Stimulated activated naive CD8-positive, alpha-beta T cell treated with anti-CD3 and anti-CD28 coated beads, Interleukin-15, amount 100 ng/mL, for 72 hours (primary cell): ENCODE measurements around the gene EEA1.
A peak's percentile ranks its signal among the peaks of the same experiment; 100 is the strongest.
"Not testable (repeated sequence)": the region's sequence is repeated elsewhere in the genome, so short reads cannot be mapped to it uniquely, and the experiment has no call there.

Experiments
- ATAC-seq: fragments of 150-1000 bp; cut with Tn5 transposase; 2 replicates; pipeline ENCODE4 v1.10.0; 2021; ENCODE audit warnings: mild to moderate bottlenecking, moderate library complexity
- DNase-seq, 2 donors: peaks; one replicate each; pipeline ENCODE4 v3.0.0; 2021 to 2022
- H3K27ac Mint-ChIP-seq, 2 donors: one replicate each; pipeline ENCODE4 v1.8.0; 2022; ENCODE audit warnings: mild to moderate bottlenecking in 2 of 2, mixed read lengths in 2 of 2, moderate library complexity in 2 of 2
- H3K27me3 Mint-ChIP-seq: one replicate; pipeline ENCODE4 v1.8.0; 2022; ENCODE audit warnings: mixed read lengths
- H3K4me1 Mint-ChIP-seq: one replicate; pipeline ENCODE4 v1.8.0; 2022; ENCODE audit warnings: mild to moderate bottlenecking, mixed read lengths
- H3K4me3 Mint-ChIP-seq, 2 donors: one replicate each; pipeline ENCODE4 v1.8.0; 2022; ENCODE audit warnings: mild to moderate bottlenecking in 2 of 2, mixed read lengths in 2 of 2, moderate library complexity in 1 of 2
- H3K9me3 Mint-ChIP-seq, 2 donors: one replicate each; pipeline ENCODE4 v1.8.0; 2022; ENCODE audit warnings: mixed read lengths in 2 of 2

EEA1 gene

GRCh38 chr12:92821142-92821541 is 108.0 kb downstream of the EEA1 start:
- Mint-ChIP-seq H3K27ac (no peak overlapping the region), H3K4me1 (no peaks in the 10 kb centered on the region), H3K4me3 (no peak overlapping the region), H3K9me3 (no peaks in the 10 kb centered on the region), H3K27me3 (no peaks in the 10 kb centered on the region)
- no peak for ATAC-seq
- no peak for DNase-seq

GRCh38 chr12:92814584-92814983 is 114.5 kb downstream of the EEA1 start:
- ATAC-seq, result no peak
- Mint-ChIP-seq H3K4me1 (no peaks in the 10 kb centered on the region), H3K27ac (no peak overlapping the region)

GRCh38 chr12:92810370-92810769 is 118.7 kb downstream of the EEA1 start:
- H3K4me3 Mint-ChIP-seq, result no peak overlapping the region

More at GRCh38 chr12:92814584-92814983, 114.5 kb downstream of the EEA1 start:
- Mint-ChIP-seq H3K27me3 (no peaks in the 10 kb centered on the region), H3K4me3 (no peak overlapping the region), H3K9me3 (no peaks in the 10 kb centered on the region)
- no peak for DNase-seq

GRCh38 chr12:92803903-92804302 is 125.2 kb downstream of the EEA1 start:
- no peak for ATAC-seq
- Mint-ChIP-seq H3K4me1 (no peaks in the 10 kb centered on the region), H3K27ac (no peak overlapping the region), H3K27me3 (no peaks in the 10 kb centered on the region), H3K4me3 (no peak overlapping the region), H3K9me3 (no peaks in the 10 kb centered on the region)
- no peak for DNase-seq

More at GRCh38 chr12:92810370-92810769, 118.7 kb downstream of the EEA1 start:
- DNase-seq, result no peak
- H3K9me3 Mint-ChIP-seq, result no peaks in the 10 kb centered on the region
- ATAC-seq, result no peak
- H3K27ac Mint-ChIP-seq, result no peak overlapping the region
- no peaks in the 10 kb centered on the region for H3K4me1 Mint-ChIP-seq
- no peaks in the 10 kb centered on the region for H3K27me3 Mint-ChIP-seq

GRCh38 chr12:92802906-92803305 is 126.2 kb downstream of the EEA1 start:
- H3K27ac Mint-ChIP-seq, result no peak overlapping the region
- no peak for ATAC-seq
- no peak for DNase-seq
- H3K4me1 Mint-ChIP-seq, result no peaks in the 10 kb centered on the region
- H3K4me3 Mint-ChIP-seq, result no peak overlapping the region
- no peaks in the 10 kb centered on the region for H3K9me3 Mint-ChIP-seq
- H3K27me3 Mint-ChIP-seq, result no peaks in the 10 kb centered on the region

GRCh38 chr12:92796650-92797049 is 132.4 kb downstream of the EEA1 start:
- DNase-seq (no peak), ATAC-seq (no peak)
- no peak overlapping the region for H3K27ac Mint-ChIP-seq
- H3K27me3 Mint-ChIP-seq, result no peaks in the 10 kb centered on the region
- peaks cover 19 to 25% of the 10 kb centered on the region in 2 donors for H3K9me3 Mint-ChIP-seq
- no peaks in the 10 kb centered on the region for H3K4me1 Mint-ChIP-seq
- no peak overlapping the region for H3K4me3 Mint-ChIP-seq

- no peak for ATAC-seq
- H3K27me3 Mint-ChIP-seq, result no peaks in the 10 kb centered on the region
- H3K27ac Mint-ChIP-seq, result no peak overlapping the region
- DNase-seq, result no peak
- H3K9me3 Mint-ChIP-seq, result peaks cover 23 to 40% of the 10 kb centered on the region in 2 donors
- no peaks in the 10 kb centered on the region for H3K4me1 Mint-ChIP-seq
- H3K4me3 Mint-ChIP-seq, result no peak overlapping the region
Observed at GRCh38 chr12:92794814-92795213, 134.3 kb downstream of the EEA1 start.

GRCh38 chr12:92794356-92794755 is 134.7 kb downstream of the EEA1 start:
- H3K4me1 Mint-ChIP-seq, ATAC-seq, DNase-seq, H3K27ac Mint-ChIP-seq, H3K27me3 Mint-ChIP-seq, H3K4me3 Mint-ChIP-seq: not testable (repeated sequence)
- peaks cover 23 to 40% of the 10 kb centered on the region in 2 donors for H3K9me3 Mint-ChIP-seq

GRCh38 chr12:92786045-92786444 is 143.1 kb downstream of the EEA1 start:
- no peak for ATAC-seq
- Mint-ChIP-seq H3K4me1 (no peaks in the 10 kb centered on the region), H3K27ac (no peak overlapping the region), H3K4me3 (no peak overlapping the region), H3K27me3 (no peaks in the 10 kb centered on the region), H3K9me3 (peaks cover 0 to 9% of the 10 kb centered on the region in 2 donors)
- DNase-seq, result no peak

- no peaks in the 10 kb centered on the region for H3K4me1 Mint-ChIP-seq
- H3K4me3 Mint-ChIP-seq, result no peak overlapping the region
Observed at GRCh38 chr12:92785563-92785950, 143.5 kb downstream of the EEA1 start.

GRCh38 chr12:92784797-92785562 is 144.1 kb downstream of the EEA1 start:
- H3K27ac Mint-ChIP-seq, result peak overlapping the region in 1 of 2 donors; percentile 29
- no peak overlapping the region for H3K4me3 Mint-ChIP-seq
- peak; percentile 100 for ATAC-seq
- peak in 1 of 2 donors; percentile 7 for DNase-seq
- H3K9me3 Mint-ChIP-seq, result peaks cover 0 to under 1% of the 10 kb centered on the region in 2 donors
- no peaks in the 10 kb centered on the region for H3K27me3 Mint-ChIP-seq
- H3K4me1 Mint-ChIP-seq, result no peaks in the 10 kb centered on the region

More at GRCh38 chr12:92785563-92785950, 143.5 kb downstream of the EEA1 start:
- Mint-ChIP-seq H3K27ac (no peak overlapping the region), H3K27me3 (no peaks in the 10 kb centered on the region), H3K9me3 (peaks cover 0 to 6% of the 10 kb centered on the region in 2 donors)
- no peak for ATAC-seq
- no peak for DNase-seq

- Mint-ChIP-seq H3K27ac (peak overlapping the region; percentile 29 to 72), H3K9me3 (no peaks in the 10 kb centered on the region), H3K27me3 (no peaks in the 10 kb centered on the region), H3K4me3 (no peak overlapping the region), H3K4me1 (no peaks in the 10 kb centered on the region)
- no peak for ATAC-seq
- no peak for DNase-seq
Observed at GRCh38 chr12:92784356-92784755, 144.7 kb downstream of the EEA1 start.

- DNase-seq, result no peak
- Mint-ChIP-seq H3K27me3 (no peaks in the 10 kb centered on the region), H3K9me3 (no peaks in the 10 kb centered on the region), H3K4me3 (no peak overlapping the region), H3K4me1 (no peaks in the 10 kb centered on the region), H3K27ac (no peak overlapping the region)
- ATAC-seq, result no peak
Observed at GRCh38 chr12:92779902-92780301, 149.2 kb downstream of the EEA1 start.

- no peak for DNase-seq
- Mint-ChIP-seq H3K4me3 (no peak overlapping the region), H3K4me1 (no peaks in the 10 kb centered on the region), H3K9me3 (no peaks in the 10 kb centered on the region), H3K27me3 (no peaks in the 10 kb centered on the region), H3K27ac (no peak overlapping the region)
- no peak for ATAC-seq
Observed at GRCh38 chr12:92778525-92778924, 150.6 kb downstream of the EEA1 start.

GRCh38 chr12:92775416-92775815 is 153.7 kb downstream of the EEA1 start:
- DNase-seq (no peak), ATAC-seq (no peak)
- Mint-ChIP-seq H3K27ac (no peak overlapping the region), H3K4me3 (no peak overlapping the region), H3K9me3 (no peaks in the 10 kb centered on the region), H3K4me1 (peaks cover 8% of the 10 kb centered on the region), H3K27me3 (no peaks in the 10 kb centered on the region)

- Mint-ChIP-seq H3K9me3 (no peaks in the 10 kb centered on the region), H3K27me3 (no peaks in the 10 kb centered on the region), H3K4me3 (no peak overlapping the region), H3K4me1 (peaks cover 36% of the 10 kb centered on the region), H3K27ac (no peak overlapping the region)
- ATAC-seq, result no peak
- DNase-seq, result no peak
Observed at GRCh38 chr12:92771001-92771400, 158.1 kb downstream of the EEA1 start.
